Lower leg skin (tissue), 3 donors: ENCODE data around the gene SLC35F3.

Source experiments
- POLR2A ChIP-seq, 2 donors: fragments of 450-650 bp; IDR thresholded peaks; one replicate each; pipeline ENCODE4 v1.6.1; 2016 to 2017; ENCODE audit warnings: antibody characterized with exemption in 2 of 2, mild to moderate bottlenecking in 1 of 2, moderate library complexity in 1 of 2
- TF ChIP-seq, protein P1 (sequence below), 3 donors: fragments of 450-650 bp; IDR thresholded peaks; one replicate each; pipeline ENCODE4 v1.5.1; 2016; ENCODE audit warnings: antibody characterized with exemption in 3 of 3, mild to moderate bottlenecking in 3 of 3, moderate library complexity in 2 of 3

GRCh38 chr1:233884461-233885151 lies 19.9 kb upstream of the SLC35F3 start:
- TF ChIP-seq POLR2A (IDR thresholded peaks at IDR 0.05): no peak
- TF ChIP-seq, protein P1, sequence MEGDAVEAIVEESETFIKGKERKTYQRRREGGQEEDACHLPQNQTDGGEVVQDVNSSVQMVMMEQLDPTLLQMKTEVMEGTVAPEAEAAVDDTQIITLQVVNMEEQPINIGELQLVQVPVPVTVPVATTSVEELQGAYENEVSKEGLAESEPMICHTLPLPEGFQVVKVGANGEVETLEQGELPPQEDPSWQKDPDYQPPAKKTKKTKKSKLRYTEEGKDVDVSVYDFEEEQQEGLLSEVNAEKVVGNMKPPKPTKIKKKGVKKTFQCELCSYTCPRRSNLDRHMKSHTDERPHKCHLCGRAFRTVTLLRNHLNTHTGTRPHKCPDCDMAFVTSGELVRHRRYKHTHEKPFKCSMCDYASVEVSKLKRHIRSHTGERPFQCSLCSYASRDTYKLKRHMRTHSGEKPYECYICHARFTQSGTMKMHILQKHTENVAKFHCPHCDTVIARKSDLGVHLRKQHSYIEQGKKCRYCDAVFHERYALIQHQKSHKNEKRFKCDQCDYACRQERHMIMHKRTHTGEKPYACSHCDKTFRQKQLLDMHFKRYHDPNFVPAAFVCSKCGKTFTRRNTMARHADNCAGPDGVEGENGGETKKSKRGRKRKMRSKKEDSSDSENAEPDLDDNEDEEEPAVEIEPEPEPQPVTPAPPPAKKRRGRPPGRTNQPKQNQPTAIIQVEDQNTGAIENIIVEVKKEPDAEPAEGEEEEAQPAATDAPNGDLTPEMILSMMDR (IDR thresholded peaks at IDR 0.05): no peak
